CD14-positive monocyte (primary cell): ENCODE data around the gene C5AR2. TPM values are rescaled to one million over a fixed set of nuclear protein-coding genes. Genes with fewer than 3 reads are reported as not detected.
A peak's percentile ranks its signal among the peaks of the same experiment; 100 is the strongest.

Experiments used
- DNase-seq, 3 donors: peaks; one replicate each; pipeline ENCODE4 v3.0.0-alpha.2; 2011 to 2022
- H2AFZ ChIP-seq: 2 replicates; pipeline ENCODE4 v1.6.0; 2012; ENCODE audit warnings: mild to moderate bottlenecking, low read depth, low read length, inconsistent platforms; ENCODE audit not compliant: insufficient read depth, poor library complexity, severe bottlenecking
- H3K27ac ChIP-seq, 2 donors: 1 replicate in 1 of 2; 2 replicates in 1 of 2; pipeline ENCODE4 v1.5.1; 2012 to 2013; ENCODE audit warnings: low read length in 2 of 2, control low read depth in 1 of 2, inconsistent platforms in 1 of 2, low read depth in 1 of 2, mild to moderate bottlenecking in 1 of 2
- H3K27me3 ChIP-seq, 2 donors: one replicate each; pipeline versions ENCODE4 v1.6.0 to v1.6.1; 2011 to 2013; ENCODE audit warnings: low read length in 2 of 2; ENCODE audit not compliant: control insufficient read depth in 2 of 2, insufficient read depth in 2 of 2
- H3K36me3 ChIP-seq, 2 donors: replicated peaks in 1 of 2; 1 replicate in 1 of 2; 2 replicates in 1 of 2; pipeline versions ENCODE4 v1.5.1 to v1.6.1; 2012 to 2013; ENCODE audit warnings: low read length in 2 of 2, control low read depth in 1 of 2, inconsistent platforms in 1 of 2, mild to moderate bottlenecking in 1 of 2; ENCODE audit not compliant: insufficient read depth in 2 of 2, control insufficient read depth in 1 of 2
- H3K4me1 ChIP-seq, 2 donors: 1 replicate in 1 of 2; 2 replicates in 1 of 2; pipeline versions ENCODE4 v1.5.1 to v1.6.1; 2012 to 2013; ENCODE audit warnings: low read length in 2 of 2, control low read depth in 1 of 2, inconsistent platforms in 1 of 2, mild to moderate bottlenecking in 1 of 2, moderate library complexity in 1 of 2; ENCODE audit not compliant: insufficient read depth in 2 of 2, control insufficient read depth in 1 of 2
- H3K4me2 ChIP-seq: replicated peaks from 2 replicates; pipeline ENCODE3; 2012; ENCODE audit warnings: low read length, moderate library complexity, mild to moderate bottlenecking; ENCODE audit not compliant: poor library complexity, severe bottlenecking; ENCODE audit errors: extremely low read depth
- H3K4me3 ChIP-seq, 3 experiments: fragments of 200-600 bp in 1 of 3; sonication (generic) in 1 of 3; replicated peaks in 1 of 3; 1 replicate in 2 of 3; 2 replicates in 1 of 3; pipeline ENCODE4 v1.5.1; 2011 to 2013; ENCODE audit warnings: low read length in 3 of 3, mild to moderate bottlenecking in 3 of 3, control low read depth in 2 of 3, low read depth in 2 of 3, inconsistent platforms in 1 of 3, moderate library complexity in 1 of 3
- H3K79me2 ChIP-seq: 2 replicates; pipeline ENCODE4 v1.6.0; 2012; ENCODE audit warnings: mild to moderate bottlenecking, control low read depth, inconsistent platforms, low read length, moderate library complexity; ENCODE audit not compliant: insufficient read depth
- H3K9ac ChIP-seq: 2 replicates; pipeline ENCODE4 v1.6.0; 2017; ENCODE audit warnings: low read length, mild to moderate bottlenecking; ENCODE audit not compliant: insufficient read depth, poor library complexity, severe bottlenecking
- H3K9me3 ChIP-seq, 2 donors: replicated peaks in 1 of 2; 1 replicate in 1 of 2; 2 replicates in 1 of 2; pipeline versions ENCODE4 v1.5.1 to v1.6.1; 2012 to 2013; ENCODE audit warnings: low read length in 2 of 2, control low read depth in 1 of 2; ENCODE audit not compliant: control insufficient read depth in 1 of 2, insufficient read depth in 1 of 2
- H4K20me1 ChIP-seq: 2 replicates; pipeline ENCODE4 v1.6.0; 2012; ENCODE audit warnings: mild to moderate bottlenecking, low read length, control low read depth, moderate library complexity; ENCODE audit not compliant: insufficient read depth
- H3K27ac Mint-ChIP-seq, 7 donors: one replicate each; pipeline ENCODE4 v1.8.0; 2020; ENCODE audit warnings: mild to moderate bottlenecking in 7 of 7, mixed read lengths in 7 of 7, moderate library complexity in 6 of 7, inconsistent platforms in 2 of 7
- H3K27me3 Mint-ChIP-seq, 3 donors: one replicate each; pipeline ENCODE4 v1.8.0; 2021 to 2022; ENCODE audit warnings: low read depth in 3 of 3, mild to moderate bottlenecking in 3 of 3, mixed read lengths in 3 of 3, moderate library complexity in 3 of 3, inconsistent platforms in 1 of 3
- H3K36me3 Mint-ChIP-seq, 2 donors: one replicate each; pipeline ENCODE4 v1.8.0; 2020; ENCODE audit warnings: mixed read lengths in 2 of 2, inconsistent platforms in 1 of 2, mild to moderate bottlenecking in 1 of 2
- H3K4me1 Mint-ChIP-seq: one replicate; pipeline ENCODE4 v1.8.0; 2020; ENCODE audit warnings: mild to moderate bottlenecking, mixed read lengths
- H3K4me3 Mint-ChIP-seq, 2 donors: one replicate each; pipeline ENCODE4 v1.8.0; 2020; ENCODE audit warnings: mild to moderate bottlenecking in 2 of 2, mixed read lengths in 2 of 2, moderate library complexity in 1 of 2
- H3K9me3 Mint-ChIP-seq, 7 donors: one replicate each; pipeline ENCODE4 v1.8.0; 2020 to 2022; ENCODE audit warnings: mixed read lengths in 7 of 7, mild to moderate bottlenecking in 6 of 7, moderate library complexity in 6 of 7, inconsistent platforms in 2 of 7
- WGBS: methylation state at CpG from one replicate; pipeline ENCODE4 v1.1.5; 2013; ENCODE audit warnings: missing lambda C conversion rate; ENCODE audit not compliant: insufficient coverage; 5-methylcytosine and 5-hydroxymethylcytosine counted together
- intact Hi-C, 2 donors: fragments of 100-400 bp; cut with micrococcal nuclease; formaldehyde crosslinking; loops; one replicate each; pipeline versions ENCODE4 v1.15.0 to v1.15.1; 2023
- polyA plus RNA-seq, 3 donors: library from polyadenylated mRNA; depleted of rRNA in 1 of 3; unstranded in 2 of 3; stranded (reverse) in 1 of 3; fragments of 300-500 nt in 2 of 3; fragments of >200 nt in 1 of 3; fragmentation: Illumina TruSeq in 2 of 3; gene quantifications; 1 replicate in 2 of 3; 2 replicates in 1 of 3; pipeline ENCODE4 v1.2.3, GENCODE V29; 2012 to 2021
- TF ChIP-seq, protein P1 (sequence below): fragments of 200-600 bp; IDR thresholded peaks from one replicate; pipeline ENCODE4 v1.8.0; 2022; ENCODE audit warnings: antibody characterized with exemption, mild to moderate bottlenecking

Gene C5AR2
- polyA plus RNA-seq, 3 donors = 2.4 to 46.9 (median 4.3) TPM

DNA sequence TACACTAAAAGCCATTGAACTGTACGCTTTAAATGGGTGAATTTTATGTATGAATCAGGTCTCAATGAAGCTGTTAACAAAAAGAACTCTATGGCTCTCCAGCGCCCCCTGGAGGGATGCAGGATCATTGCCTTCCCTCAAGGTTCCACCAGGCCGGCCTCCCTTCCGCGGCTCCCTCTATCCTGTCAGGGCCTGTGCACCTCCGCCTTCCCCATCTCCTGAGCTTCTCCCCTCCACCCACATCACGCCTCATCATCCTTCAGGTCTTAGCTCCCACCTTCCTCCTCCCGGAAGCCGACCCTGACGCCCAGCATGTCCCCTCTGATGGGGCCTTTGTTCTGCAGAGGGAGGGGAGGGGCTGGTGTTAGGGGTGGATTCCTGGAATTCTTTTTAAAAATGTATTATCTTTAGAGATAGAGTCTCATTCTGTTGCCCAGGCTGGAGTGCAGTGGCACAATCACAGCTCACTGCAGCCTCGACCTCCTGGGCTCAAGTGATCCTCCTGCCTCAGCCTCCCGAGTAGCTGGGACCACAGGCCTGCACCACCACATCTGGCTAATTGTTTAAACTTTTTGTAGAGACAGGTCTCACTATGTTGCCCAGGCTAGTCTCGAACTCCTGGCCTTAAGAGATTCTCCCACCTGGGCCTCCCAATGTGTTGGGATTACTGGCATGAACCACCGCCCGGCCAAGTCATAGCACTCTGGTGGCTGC lies 59.7 kb downstream of the C5AR2 start:
- H3K4me1 ChIP-seq = peaks cover 43 to 46% of the 10 kb centered on the region in 2 donors
- H2AFZ ChIP-seq = no peak overlapping the region
- DNase-seq = peak; percentile 79 to 90 (median 85)
- peaks cover 16 to 24% (median 19%) of the 10 kb centered on the region in 3 donors for H3K27me3 Mint-ChIP-seq
- H4K20me1 ChIP-seq = no peaks in the 10 kb centered on the region
- H3K9me3 ChIP-seq = no peaks in the 10 kb centered on the region
- H3K36me3 Mint-ChIP-seq = no peaks in the 10 kb centered on the region
- peak overlapping the region; percentile 100 for H3K27ac Mint-ChIP-seq
- peaks cover 44% of the 10 kb centered on the region for H3K4me1 Mint-ChIP-seq
- H3K79me2 ChIP-seq = no peaks in the 10 kb centered on the region
- H3K4me3 Mint-ChIP-seq = peak overlapping the region; percentile 2 to 31
- H3K27me3 ChIP-seq = peaks cover 0 to 3% of the 10 kb centered on the region in 2 donors
- H3K4me2 ChIP-seq = peak overlapping the region; percentile 26
- peak overlapping the region in 1 of 2 donors; percentile 100 for H3K27ac ChIP-seq
- no peak overlapping the region for H3K4me3 ChIP-seq
- intact Hi-C loops = loop anchor here (1.0 to 5.0 kb wide), 5 partner anchors 36 to 107 kb away; partner anchors contain the start of gene DHX34 (in 1 of the 2)
- no peak overlapping the region for H3K9ac ChIP-seq
- peaks cover 0 to 3% (median 0%) of the 10 kb centered on the region in 7 donors for H3K9me3 Mint-ChIP-seq
- H3K36me3 ChIP-seq = no peaks in the 10 kb centered on the region
- 54% methylated on average over 7 of the region's 15 CpGs for WGBS
- TF ChIP-seq, protein P1, sequence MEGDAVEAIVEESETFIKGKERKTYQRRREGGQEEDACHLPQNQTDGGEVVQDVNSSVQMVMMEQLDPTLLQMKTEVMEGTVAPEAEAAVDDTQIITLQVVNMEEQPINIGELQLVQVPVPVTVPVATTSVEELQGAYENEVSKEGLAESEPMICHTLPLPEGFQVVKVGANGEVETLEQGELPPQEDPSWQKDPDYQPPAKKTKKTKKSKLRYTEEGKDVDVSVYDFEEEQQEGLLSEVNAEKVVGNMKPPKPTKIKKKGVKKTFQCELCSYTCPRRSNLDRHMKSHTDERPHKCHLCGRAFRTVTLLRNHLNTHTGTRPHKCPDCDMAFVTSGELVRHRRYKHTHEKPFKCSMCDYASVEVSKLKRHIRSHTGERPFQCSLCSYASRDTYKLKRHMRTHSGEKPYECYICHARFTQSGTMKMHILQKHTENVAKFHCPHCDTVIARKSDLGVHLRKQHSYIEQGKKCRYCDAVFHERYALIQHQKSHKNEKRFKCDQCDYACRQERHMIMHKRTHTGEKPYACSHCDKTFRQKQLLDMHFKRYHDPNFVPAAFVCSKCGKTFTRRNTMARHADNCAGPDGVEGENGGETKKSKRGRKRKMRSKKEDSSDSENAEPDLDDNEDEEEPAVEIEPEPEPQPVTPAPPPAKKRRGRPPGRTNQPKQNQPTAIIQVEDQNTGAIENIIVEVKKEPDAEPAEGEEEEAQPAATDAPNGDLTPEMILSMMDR = peak; percentile 91

Other genes starting within 250 kb of the C5AR2 start
- gene ZC3H4, start 218.4 kb upstream of the C5AR2 start, polyA plus RNA-seq = 1 to 10 TPM in 1 of 3 donors, under 1 TPM in 2; 0.24 to 9.9 (median 0.60) TPM
- 10 to 100 TPM; 28.3 to 54.2 (median 46.5) TPM for gene SAE1, start 201.3 kb upstream of the C5AR2 start, polyA plus RNA-seq
- gene BBC3, start 101.0 kb upstream of the C5AR2 start, polyA plus RNA-seq = 10 to 100 TPM in 1 of 3 donors, 1 to 10 TPM in 2; 2.5 to 17.4 (median 4.8) TPM
- gene CCDC9, start 75.7 kb upstream of the C5AR2 start, polyA plus RNA-seq = 1 to 10 TPM; 6.3 to 10.0 (median 7.6) TPM
- 1 to 10 TPM; 6.2 to 7.3 (median 6.5) TPM for gene INAFM1, start 57.3 kb upstream of the C5AR2 start, polyA plus RNA-seq
- gene C5AR1, start 22.3 kb upstream of the C5AR2 start, polyA plus RNA-seq = 1,000 to 10,000 TPM in 1 of 3 donors, 100 to 1,000 TPM in 2; 143 to 1,132 (median 320) TPM
- gene DHX34, start 17.1 kb downstream of the C5AR2 start, polyA plus RNA-seq = 10 to 100 TPM in 1 of 3 donors, 1 to 10 TPM in 2; 3.4 to 34.4 (median 3.8) TPM
- not detected for gene MEIS3, start 87.4 kb downstream of the C5AR2 start, polyA plus RNA-seq
- gene SLC8A2, start 139.7 kb downstream of the C5AR2 start, polyA plus RNA-seq = not detected
- 1 to 10 TPM; 9.5 to 9.7 (median 9.5) TPM for gene KPTN, start 152.0 kb downstream of the C5AR2 start, polyA plus RNA-seq
- 100 to 1,000 TPM in 2 of 3 donors, 10 to 100 TPM in 1; 77.5 to 135 (median 111) TPM for gene NAPA, start 182.9 kb downstream of the C5AR2 start, polyA plus RNA-seq
- not detected for gene ZNF541, start 241.0 kb downstream of the C5AR2 start, polyA plus RNA-seq